KMS-11 (cell line): Measurements from ENCODE around the gene COL13A1.

ENCODE experiments used
- H2AFZ ChIP-seq: fragments of 200-600 bp; sonication (generic); 2 replicates; pipeline ENCODE4 v1.6.1; 2016; ENCODE audit warnings: antibody characterized with exemption, mixed run types, low read depth
- H3K27ac ChIP-seq: fragments of 200-600 bp; sonication (generic); 2 replicates; pipeline ENCODE4 v1.6.1; 2016; ENCODE audit warnings: mild to moderate bottlenecking, mixed run types
- H3K27me3 ChIP-seq: fragments of 200-600 bp; sonication (generic); 2 replicates; pipeline ENCODE4 v1.6.1; 2017; ENCODE audit warnings: mild to moderate bottlenecking, low read depth, mixed run types, moderate library complexity; ENCODE audit not compliant: insufficient read depth
- H3K36me3 ChIP-seq: fragments of 200-600 bp; sonication (generic); 2 replicates; pipeline ENCODE4 v1.6.1; 2017; ENCODE audit warnings: mild to moderate bottlenecking, mixed run types; ENCODE audit not compliant: insufficient read depth
- H3K4me1 ChIP-seq: fragments of 200-600 bp; sonication (generic); 2 replicates; pipeline ENCODE4 v1.6.1; 2016; ENCODE audit warnings: mild to moderate bottlenecking, low read depth, mixed run types; ENCODE audit not compliant: poor library complexity, severe bottlenecking
- H3K4me2 ChIP-seq: fragments of 200-600 bp; sonication (generic); 2 replicates; pipeline ENCODE4 v1.7.0; 2016; ENCODE audit warnings: mild to moderate bottlenecking, mixed run types
- H3K4me3 ChIP-seq: fragments of 200-600 bp; sonication (generic); IDR thresholded peaks from 2 replicates; pipeline ENCODE4 v1.6.1; 2017; ENCODE audit warnings: low read depth, low read length, mixed read lengths; ENCODE audit not compliant: insufficient read depth
- H3K79me2 ChIP-seq: fragments of 200-600 bp; sonication (generic); 2 replicates; pipeline ENCODE4 v1.6.1; 2016; ENCODE audit warnings: low read depth, mixed run types; ENCODE audit not compliant: insufficient read depth
- H3K9ac ChIP-seq: fragments of 200-600 bp; sonication (generic); 2 replicates; pipeline ENCODE4 v1.6.1; 2016; ENCODE audit warnings: mild to moderate bottlenecking, mixed run types
- H4K20me1 ChIP-seq: fragments of 200-600 bp; sonication (generic); 2 replicates; pipeline ENCODE4 v1.6.1; 2016; ENCODE audit warnings: mild to moderate bottlenecking, mixed run types; ENCODE audit not compliant: insufficient read depth
- TF ChIP-seq, protein P1 (sequence below): fragments of 200-600 bp; sonication (generic); conservative IDR thresholded peaks from 2 replicates; pipeline ENCODE4 v1.6.1; 2017; ENCODE audit warnings: low read depth, mild to moderate bottlenecking, antibody characterized with exemption, low read length, moderate library complexity, mixed read lengths

Gene COL13A1

DNA sequence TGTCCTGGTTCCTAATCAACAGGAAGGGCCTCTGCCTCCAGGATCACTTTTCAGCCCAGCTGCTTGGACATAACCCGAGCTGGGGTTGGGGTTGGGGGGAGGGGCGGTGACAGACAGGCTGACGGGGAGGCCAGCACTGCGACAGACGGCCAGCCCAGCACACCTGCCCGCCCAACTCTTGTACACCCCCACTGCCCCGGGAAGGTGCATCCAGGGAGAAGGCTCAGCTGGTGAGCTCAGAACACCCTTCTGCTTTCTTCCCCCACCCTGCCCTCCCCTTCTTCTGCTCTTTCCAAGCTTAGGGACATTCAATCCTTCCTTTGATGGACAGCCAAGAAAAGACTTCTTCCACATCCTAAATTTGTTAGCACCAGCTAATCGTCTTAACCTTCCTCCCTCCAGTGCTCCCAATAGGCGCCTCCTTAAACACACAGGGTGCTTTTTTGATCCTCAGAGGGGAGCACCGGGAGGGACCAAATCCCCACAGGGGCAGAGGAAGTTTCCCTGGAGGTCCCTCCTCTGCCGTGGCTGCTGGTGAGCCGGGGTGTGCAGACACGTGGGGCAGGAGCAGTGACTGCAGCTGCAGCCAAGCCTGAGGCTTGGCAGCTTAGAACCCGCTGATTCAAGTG, 44.7 kb downstream of the COL13A1 start:
- H3K36me3 ChIP-seq = no peaks in the 10 kb centered on the region
- peaks cover 70% of the 10 kb centered on the region for H3K27me3 ChIP-seq
- H3K4me2 ChIP-seq = no peak overlapping the region
- H4K20me1 ChIP-seq = no peaks in the 10 kb centered on the region
- no peak overlapping the region for H3K9ac ChIP-seq
- no peaks in the 10 kb centered on the region for H3K4me1 ChIP-seq
- H3K27ac ChIP-seq = no peak overlapping the region
- no peaks in the 10 kb centered on the region for H3K79me2 ChIP-seq
- no peak overlapping the region for H3K4me3 ChIP-seq
- TF ChIP-seq, protein P1, sequence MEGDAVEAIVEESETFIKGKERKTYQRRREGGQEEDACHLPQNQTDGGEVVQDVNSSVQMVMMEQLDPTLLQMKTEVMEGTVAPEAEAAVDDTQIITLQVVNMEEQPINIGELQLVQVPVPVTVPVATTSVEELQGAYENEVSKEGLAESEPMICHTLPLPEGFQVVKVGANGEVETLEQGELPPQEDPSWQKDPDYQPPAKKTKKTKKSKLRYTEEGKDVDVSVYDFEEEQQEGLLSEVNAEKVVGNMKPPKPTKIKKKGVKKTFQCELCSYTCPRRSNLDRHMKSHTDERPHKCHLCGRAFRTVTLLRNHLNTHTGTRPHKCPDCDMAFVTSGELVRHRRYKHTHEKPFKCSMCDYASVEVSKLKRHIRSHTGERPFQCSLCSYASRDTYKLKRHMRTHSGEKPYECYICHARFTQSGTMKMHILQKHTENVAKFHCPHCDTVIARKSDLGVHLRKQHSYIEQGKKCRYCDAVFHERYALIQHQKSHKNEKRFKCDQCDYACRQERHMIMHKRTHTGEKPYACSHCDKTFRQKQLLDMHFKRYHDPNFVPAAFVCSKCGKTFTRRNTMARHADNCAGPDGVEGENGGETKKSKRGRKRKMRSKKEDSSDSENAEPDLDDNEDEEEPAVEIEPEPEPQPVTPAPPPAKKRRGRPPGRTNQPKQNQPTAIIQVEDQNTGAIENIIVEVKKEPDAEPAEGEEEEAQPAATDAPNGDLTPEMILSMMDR = no peak
- H2AFZ ChIP-seq = no peak overlapping the region

DNA sequence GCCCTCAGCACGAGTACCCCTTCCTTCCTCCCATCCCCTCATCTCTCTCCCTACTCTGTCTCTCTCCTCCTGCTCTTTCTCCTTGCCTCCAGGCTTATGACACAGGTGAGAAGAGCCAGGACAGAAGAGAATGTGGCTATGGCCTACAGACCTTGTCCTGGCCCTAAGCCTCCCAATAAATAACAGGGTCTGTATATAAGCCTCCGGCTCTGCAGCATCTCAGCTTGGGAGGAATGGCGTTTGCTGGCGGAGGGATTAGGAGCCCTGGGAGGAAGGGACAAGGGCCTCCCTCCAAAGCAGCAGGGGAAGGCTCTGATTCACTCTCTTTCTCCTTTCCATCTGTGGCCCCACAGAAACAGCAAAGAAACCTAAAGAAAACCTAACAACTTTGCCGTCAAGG, 45.8 kb downstream of the COL13A1 start:
- Histone ChIP-seq H3K9ac (no peak overlapping the region), H3K4me2 (no peak overlapping the region), H3K79me2 (no peaks in the 10 kb centered on the region), H3K4me3 (no peak overlapping the region), H3K27me3 (peaks cover 63% of the 10 kb centered on the region), H3K4me1 (no peaks in the 10 kb centered on the region), H3K27ac (no peak overlapping the region), H3K36me3 (no peaks in the 10 kb centered on the region), H4K20me1 (no peaks in the 10 kb centered on the region), H2AFZ (no peak overlapping the region)
- TF ChIP-seq, protein P1 = no peak

DNA sequence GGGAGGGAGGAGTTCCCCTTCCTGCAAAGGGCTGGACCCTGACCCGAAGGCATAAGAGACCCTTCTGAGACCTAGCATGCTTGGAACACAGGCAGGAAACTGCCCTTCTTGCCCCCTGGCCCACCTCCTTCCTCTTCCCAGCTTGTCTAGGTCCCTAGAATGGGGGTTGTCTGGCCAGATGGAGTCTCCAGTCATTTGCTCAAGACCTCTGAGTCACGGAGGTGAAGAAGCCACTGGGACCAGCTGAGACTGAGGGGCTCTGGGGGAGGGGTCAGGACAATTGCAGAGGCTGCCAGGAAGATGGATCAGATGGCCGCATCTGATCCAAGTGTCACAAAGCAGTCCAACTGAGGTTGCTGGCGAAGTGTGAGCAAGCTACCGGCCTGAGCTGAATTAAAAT, 46.2 kb downstream of the COL13A1 start:
- TF ChIP-seq, protein P1 = no peak
- Histone ChIP-seq H2AFZ (no peak overlapping the region), H3K27ac (no peak overlapping the region), H3K79me2 (no peaks in the 10 kb centered on the region), H3K4me3 (no peak overlapping the region), H3K9ac (no peak overlapping the region), H4K20me1 (no peaks in the 10 kb centered on the region), H3K4me1 (no peaks in the 10 kb centered on the region), H3K4me2 (no peak overlapping the region), H3K36me3 (no peaks in the 10 kb centered on the region), H3K27me3 (peaks cover 59% of the 10 kb centered on the region)

DNA sequence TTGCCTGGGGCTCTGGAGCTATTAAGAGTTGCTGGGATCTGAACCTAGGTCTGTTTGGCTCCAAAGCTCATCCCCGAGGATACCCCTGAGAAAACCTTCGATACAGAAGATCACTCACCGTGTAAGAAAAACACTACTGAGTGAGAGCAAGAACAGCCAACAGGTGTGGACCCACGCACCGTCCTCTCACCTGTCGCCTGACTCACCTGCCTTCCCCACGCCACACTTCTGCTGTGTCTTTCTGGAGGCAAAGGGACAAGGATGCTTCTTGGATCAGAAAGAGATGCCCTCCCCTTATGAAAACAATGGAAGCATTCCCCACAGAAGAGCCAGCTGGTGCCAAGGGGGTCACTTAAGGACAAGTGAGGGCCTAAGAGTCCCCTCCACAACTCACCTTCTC, 46.7 kb downstream of the COL13A1 start:
- H4K20me1 ChIP-seq = no peaks in the 10 kb centered on the region
- no peak overlapping the region for H3K4me2 ChIP-seq
- no peaks in the 10 kb centered on the region for H3K79me2 ChIP-seq
- H3K27me3 ChIP-seq = peaks cover 58% of the 10 kb centered on the region
- no peak overlapping the region for H3K27ac ChIP-seq
- H3K4me1 ChIP-seq = no peaks in the 10 kb centered on the region
- H2AFZ ChIP-seq = no peak overlapping the region
- H3K9ac ChIP-seq = no peak overlapping the region
- H3K36me3 ChIP-seq = no peaks in the 10 kb centered on the region
- no peak overlapping the region for H3K4me3 ChIP-seq
- TF ChIP-seq, protein P1 = no peak
